H9 (cell line): ENCODE measurements around the gene PCDH9. TPM values are rescaled to one million over a fixed set of nuclear protein-coding genes. Genes with fewer than 3 reads are reported as not detected.

Source experiments
- DNase-seq: peaks from one replicate; pipeline ENCODE4 v3.0.0-alpha.2; 2017
- H2AFZ ChIP-seq: one replicate; pipeline ENCODE4 v1.6.1; 2013; ENCODE audit warnings: mild to moderate bottlenecking, low read length, control low read depth, moderate library complexity
- H2AK5ac ChIP-seq: 2 replicates; pipeline ENCODE4 v1.6.1; 2013; ENCODE audit warnings: low read length, control low read depth, mixed read lengths; ENCODE audit not compliant: insufficient read length
- H2BK120ac ChIP-seq: one replicate; pipeline ENCODE4 v1.6.1; 2013; ENCODE audit warnings: low read depth, mild to moderate bottlenecking, low read length, control low read depth, inconsistent platforms; ENCODE audit not compliant: poor library complexity, severe bottlenecking
- H2BK12ac ChIP-seq: 2 replicates; pipeline ENCODE4 v1.6.1; 2013; ENCODE audit warnings: low read length, control low read depth, mixed read lengths, low read depth; ENCODE audit not compliant: insufficient read length
- H2BK15ac ChIP-seq: 2 replicates; pipeline ENCODE4 v1.6.1; 2013; ENCODE audit warnings: low read depth, low read length, control low read depth
- H2BK20ac ChIP-seq: one replicate; pipeline ENCODE4 v1.6.1; 2013; ENCODE audit warnings: low read depth, mild to moderate bottlenecking, low read length, control low read depth, inconsistent platforms; ENCODE audit not compliant: poor library complexity, severe bottlenecking
- H2BK5ac ChIP-seq: 2 replicates; pipeline ENCODE4 v1.6.1; 2013; ENCODE audit warnings: low read length, control low read depth, mixed read lengths; ENCODE audit not compliant: insufficient read length
- H3K14ac ChIP-seq: 2 replicates; pipeline ENCODE4 v1.6.1; 2013; ENCODE audit warnings: low read length, control low read depth; ENCODE audit not compliant: insufficient read depth
- H3K18ac ChIP-seq: 2 replicates; pipeline ENCODE4 v1.6.1; 2013; ENCODE audit warnings: low read depth, mild to moderate bottlenecking, mixed read lengths, low read length, control low read depth; ENCODE audit not compliant: insufficient read length
- H3K23ac ChIP-seq: 2 replicates; pipeline ENCODE4 v1.6.1; 2013; ENCODE audit warnings: low read length, control low read depth, mixed read lengths, low read depth; ENCODE audit not compliant: insufficient read length
- H3K23me2 ChIP-seq: 2 replicates; pipeline ENCODE4 v1.6.1; 2013; ENCODE audit warnings: low read depth, mild to moderate bottlenecking, mixed read lengths, low read length, control low read depth; ENCODE audit not compliant: insufficient read length, poor library complexity, severe bottlenecking
- H3K27ac ChIP-seq: 2 replicates; pipeline ENCODE4 v1.5.1; 2013; ENCODE audit warnings: low read length, control low read depth, mixed read lengths, low read depth; ENCODE audit not compliant: insufficient read length
- H3K27me3 ChIP-seq: 2 replicates; pipeline ENCODE4 v1.6.1; 2013; ENCODE audit warnings: low read length, control low read depth, inconsistent platforms; ENCODE audit not compliant: insufficient read depth
- H3K4ac ChIP-seq: 2 replicates; pipeline ENCODE4 v1.6.1; 2013; ENCODE audit warnings: low read depth, mild to moderate bottlenecking, control low read depth, inconsistent platforms, low read length, moderate library complexity
- H3K4me1 ChIP-seq: 2 replicates; pipeline ENCODE4 v1.6.1; 2013; ENCODE audit warnings: low read length, control low read depth, inconsistent platforms; ENCODE audit not compliant: insufficient read depth
- H3K4me2 ChIP-seq: 2 replicates; pipeline ENCODE4 v1.6.1; 2013; ENCODE audit warnings: low read length, control low read depth, mixed read lengths; ENCODE audit not compliant: insufficient read length, insufficient read depth
- H3K56ac ChIP-seq: 2 replicates; pipeline ENCODE4 v1.6.1; 2013; ENCODE audit warnings: low read depth, mild to moderate bottlenecking, mixed read lengths, low read length, control low read depth; ENCODE audit not compliant: insufficient read length
- H3K79me1 ChIP-seq: 2 replicates; pipeline ENCODE4 v1.6.1; 2013; ENCODE audit warnings: low read depth, mild to moderate bottlenecking, moderate library complexity, low read length, control low read depth, inconsistent platforms; ENCODE audit not compliant: insufficient read depth, poor library complexity, severe bottlenecking
- H3K79me2 ChIP-seq: 2 replicates; pipeline ENCODE4 v1.6.1; 2013; ENCODE audit warnings: low read length, control low read depth, inconsistent platforms; ENCODE audit not compliant: insufficient read depth
- H3K9ac ChIP-seq: 2 replicates; pipeline ENCODE4 v1.6.1; 2013; ENCODE audit warnings: low read length, control low read depth, mixed read lengths; ENCODE audit not compliant: insufficient read length; ENCODE audit errors: extremely low read depth
- H3K9me3 ChIP-seq: one replicate; pipeline ENCODE4 v1.6.1; 2013; ENCODE audit warnings: low read depth, low read length, inconsistent platforms; ENCODE audit not compliant: control insufficient read depth
- H3T11ph ChIP-seq: one replicate; pipeline ENCODE4 v1.6.1; 2013; ENCODE audit warnings: mild to moderate bottlenecking, low read length, control low read depth, inconsistent platforms
- H4K20me1 ChIP-seq: one replicate; pipeline ENCODE4 v1.6.1; 2013; ENCODE audit not compliant: control insufficient read depth, insufficient read length, insufficient read depth
- H4K5ac ChIP-seq: 2 replicates; pipeline ENCODE4 v1.6.1; 2013; ENCODE audit warnings: low read depth, mild to moderate bottlenecking, mixed read lengths, low read length, control low read depth; ENCODE audit not compliant: insufficient read length
- H4K8ac ChIP-seq: replicated peaks from 2 replicates; pipeline ENCODE4 v1.6.1; 2013; ENCODE audit warnings: low read length, control low read depth, mixed read lengths, low read depth; ENCODE audit not compliant: insufficient read length
- H4K91ac ChIP-seq: 2 replicates; pipeline ENCODE4 v1.6.1; 2013; ENCODE audit warnings: low read depth, mild to moderate bottlenecking, moderate library complexity, mixed read lengths, low read length, control low read depth; ENCODE audit not compliant: insufficient read length
- H3K27ac Mint-ChIP-seq, 3 experiments: 2 replicates in 2 of 3; 3 replicates in 1 of 3; pipeline ENCODE4 v1.8.0; 2020 to 2021; ENCODE audit warnings: mixed read lengths in 3 of 3, mild to moderate bottlenecking in 1 of 3, moderate library complexity in 1 of 3
- H3K27me3 Mint-ChIP-seq: 2 replicates; pipeline ENCODE4 v1.8.0; 2021; ENCODE audit warnings: low read depth, mild to moderate bottlenecking, moderate library complexity, mixed read lengths
- H3K36me3 Mint-ChIP-seq, 3 experiments: 2 replicates in 2 of 3; 3 replicates in 1 of 3; pipeline ENCODE4 v1.8.0; 2020 to 2021; ENCODE audit warnings: low read depth in 3 of 3, mixed read lengths in 3 of 3; ENCODE audit not compliant: insufficient read depth in 1 of 3
- H3K4me1 Mint-ChIP-seq, 2 experiments: 2 replicates each; pipeline ENCODE4 v1.8.0; 2020; ENCODE audit warnings: mixed read lengths in 2 of 2
- H3K4me3 Mint-ChIP-seq, 2 experiments: 2 replicates in 1 of 2; 3 replicates in 1 of 2; pipeline ENCODE4 v1.8.0; 2020 to 2021; ENCODE audit warnings: mild to moderate bottlenecking in 2 of 2, mixed read lengths in 2 of 2, moderate library complexity in 1 of 2
- H3K9me3 Mint-ChIP-seq, 2 experiments: 2 replicates in 1 of 2; 3 replicates in 1 of 2; pipeline ENCODE4 v1.8.0; 2020; ENCODE audit warnings: mild to moderate bottlenecking in 2 of 2, mixed read lengths in 2 of 2, moderate library complexity in 1 of 2
- WGBS: extraction: QIAGEN DNeasy Blood & Tissue Kit; methylation state at CpG from one replicate; pipeline ENCODE4 v1.1.7; 2013; ENCODE audit warnings: missing lambda C conversion rate, low lambda C conversion rate, mixed read lengths; ENCODE audit not compliant: insufficient read length; ENCODE audit errors: extremely low coverage; 5-methylcytosine and 5-hydroxymethylcytosine counted together
- total RNA-seq: library from RNA; stranded (reverse); gene quantifications from 2 replicates; pipeline ENCODE4 v1.2.1, GENCODE V29; 2021
- TF ChIP-seq, protein P1 (sequence below): fragments of 200-600 bp; sonication (generic); conservative IDR thresholded peaks from 3 replicates; pipeline ENCODE4 v1.8.0; 2021; ENCODE audit warnings: antibody characterized with exemption, mild to moderate bottlenecking

The PCDH9 gene
- total RNA-seq, 1 experiment from 2014 or later = 0.11 TPM

DNA sequence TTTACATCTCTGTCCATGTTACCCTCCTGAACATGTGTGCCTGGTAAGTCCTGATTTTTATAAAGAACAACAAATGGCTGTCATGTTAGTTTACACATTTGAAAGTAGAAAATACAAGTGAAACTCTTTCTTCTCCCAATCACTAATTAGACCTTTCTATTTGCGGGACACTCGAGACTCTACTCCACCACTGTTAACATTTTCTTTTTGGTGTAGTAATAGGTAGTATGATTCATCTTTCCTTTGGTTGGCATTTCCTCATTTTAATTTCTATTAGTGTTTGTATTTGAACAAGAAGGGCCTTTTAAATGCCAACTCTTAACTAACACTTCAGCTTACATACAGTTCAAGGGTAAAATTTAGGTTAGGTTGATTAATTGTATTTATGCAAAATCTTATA is 371.1 kb downstream of the PCDH9 start:
- Histone ChIP-seq H3K27me3 (no peaks in the 10 kb centered on the region), H2AFZ (no peak overlapping the region), H2BK120ac (no peak overlapping the region)

More for the DNA sequence above, 371.1 kb downstream of the PCDH9 start:
- no peaks in the 10 kb centered on the region for H3K79me2 ChIP-seq
- no peak overlapping the region for H3K14ac ChIP-seq
- no peaks in the 10 kb centered on the region for H4K20me1 ChIP-seq
- no peak overlapping the region for H2BK5ac ChIP-seq
- no peaks in the 10 kb centered on the region for H3K79me1 ChIP-seq
- DNase-seq = no peak
- no peaks in the 10 kb centered on the region for H3K23me2 ChIP-seq
- no peak overlapping the region for H3K18ac ChIP-seq
- H4K5ac ChIP-seq = no peak overlapping the region
- H3K27ac ChIP-seq = no peak overlapping the region
- H4K8ac ChIP-seq = no peak overlapping the region
- no peak overlapping the region for H3K56ac ChIP-seq
- no peak overlapping the region for H3K23ac ChIP-seq
- no peak overlapping the region for H3K9ac ChIP-seq
- TF ChIP-seq, protein P1, sequence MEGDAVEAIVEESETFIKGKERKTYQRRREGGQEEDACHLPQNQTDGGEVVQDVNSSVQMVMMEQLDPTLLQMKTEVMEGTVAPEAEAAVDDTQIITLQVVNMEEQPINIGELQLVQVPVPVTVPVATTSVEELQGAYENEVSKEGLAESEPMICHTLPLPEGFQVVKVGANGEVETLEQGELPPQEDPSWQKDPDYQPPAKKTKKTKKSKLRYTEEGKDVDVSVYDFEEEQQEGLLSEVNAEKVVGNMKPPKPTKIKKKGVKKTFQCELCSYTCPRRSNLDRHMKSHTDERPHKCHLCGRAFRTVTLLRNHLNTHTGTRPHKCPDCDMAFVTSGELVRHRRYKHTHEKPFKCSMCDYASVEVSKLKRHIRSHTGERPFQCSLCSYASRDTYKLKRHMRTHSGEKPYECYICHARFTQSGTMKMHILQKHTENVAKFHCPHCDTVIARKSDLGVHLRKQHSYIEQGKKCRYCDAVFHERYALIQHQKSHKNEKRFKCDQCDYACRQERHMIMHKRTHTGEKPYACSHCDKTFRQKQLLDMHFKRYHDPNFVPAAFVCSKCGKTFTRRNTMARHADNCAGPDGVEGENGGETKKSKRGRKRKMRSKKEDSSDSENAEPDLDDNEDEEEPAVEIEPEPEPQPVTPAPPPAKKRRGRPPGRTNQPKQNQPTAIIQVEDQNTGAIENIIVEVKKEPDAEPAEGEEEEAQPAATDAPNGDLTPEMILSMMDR = no peak
- no CpG with 5 or more reads among the region's 2 CpGs for WGBS
- no peaks in the 10 kb centered on the region for H3K36me3 Mint-ChIP-seq
- H2BK12ac ChIP-seq = no peak overlapping the region
- H2BK15ac ChIP-seq = no peak overlapping the region
- no peak overlapping the region for H2BK20ac ChIP-seq
- no peak overlapping the region for H4K91ac ChIP-seq
- peaks cover 12 to 14% of the 10 kb centered on the region in 2 experiments for H3K4me1 Mint-ChIP-seq
- H3K4me3 Mint-ChIP-seq = no peak overlapping the region
- H3K4me2 ChIP-seq = no peak overlapping the region
- H3K27ac Mint-ChIP-seq = no peak overlapping the region
- H3K9me3 Mint-ChIP-seq = no peaks in the 10 kb centered on the region
- no peaks in the 10 kb centered on the region for H3K9me3 ChIP-seq
- H3K27me3 Mint-ChIP-seq = no peaks in the 10 kb centered on the region
- H2AK5ac ChIP-seq = no peak overlapping the region
- no peak overlapping the region for H3K4ac ChIP-seq
- peaks cover 2% of the 10 kb centered on the region; the same call in 1 of the 2 replicates for H3K4me1 ChIP-seq
- H3T11ph ChIP-seq = no peak overlapping the region
